ENCODE data around the gene ATP8B1.

DNA sequence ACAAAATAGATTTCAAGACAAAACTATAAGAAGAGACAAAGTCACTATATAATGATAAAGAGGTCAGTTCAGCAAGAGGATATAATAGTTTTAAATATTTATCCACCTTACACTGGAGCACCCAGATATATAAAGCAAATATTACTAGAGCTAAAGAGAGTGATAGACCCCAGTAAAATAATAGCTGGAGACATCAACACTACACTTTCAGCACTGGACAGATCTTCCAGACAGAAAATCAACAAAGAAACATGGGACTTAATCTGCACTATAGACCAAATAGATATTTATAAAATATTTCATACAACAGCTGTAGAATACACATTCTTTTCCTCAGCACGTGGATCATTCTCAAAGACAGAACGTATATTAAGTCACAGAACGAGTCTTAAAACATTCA, 86.6 kb downstream of the ATP8B1 start:
- TF ChIP-seq, protein P1, sequence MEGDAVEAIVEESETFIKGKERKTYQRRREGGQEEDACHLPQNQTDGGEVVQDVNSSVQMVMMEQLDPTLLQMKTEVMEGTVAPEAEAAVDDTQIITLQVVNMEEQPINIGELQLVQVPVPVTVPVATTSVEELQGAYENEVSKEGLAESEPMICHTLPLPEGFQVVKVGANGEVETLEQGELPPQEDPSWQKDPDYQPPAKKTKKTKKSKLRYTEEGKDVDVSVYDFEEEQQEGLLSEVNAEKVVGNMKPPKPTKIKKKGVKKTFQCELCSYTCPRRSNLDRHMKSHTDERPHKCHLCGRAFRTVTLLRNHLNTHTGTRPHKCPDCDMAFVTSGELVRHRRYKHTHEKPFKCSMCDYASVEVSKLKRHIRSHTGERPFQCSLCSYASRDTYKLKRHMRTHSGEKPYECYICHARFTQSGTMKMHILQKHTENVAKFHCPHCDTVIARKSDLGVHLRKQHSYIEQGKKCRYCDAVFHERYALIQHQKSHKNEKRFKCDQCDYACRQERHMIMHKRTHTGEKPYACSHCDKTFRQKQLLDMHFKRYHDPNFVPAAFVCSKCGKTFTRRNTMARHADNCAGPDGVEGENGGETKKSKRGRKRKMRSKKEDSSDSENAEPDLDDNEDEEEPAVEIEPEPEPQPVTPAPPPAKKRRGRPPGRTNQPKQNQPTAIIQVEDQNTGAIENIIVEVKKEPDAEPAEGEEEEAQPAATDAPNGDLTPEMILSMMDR (IDR thresholded peaks at IDR 0.05): no peak
- TF ChIP-seq EZH2 (IDR thresholded peaks at IDR 0.05): no peak
